Measurements from ENCODE around the gene KDM4E.

DNA sequence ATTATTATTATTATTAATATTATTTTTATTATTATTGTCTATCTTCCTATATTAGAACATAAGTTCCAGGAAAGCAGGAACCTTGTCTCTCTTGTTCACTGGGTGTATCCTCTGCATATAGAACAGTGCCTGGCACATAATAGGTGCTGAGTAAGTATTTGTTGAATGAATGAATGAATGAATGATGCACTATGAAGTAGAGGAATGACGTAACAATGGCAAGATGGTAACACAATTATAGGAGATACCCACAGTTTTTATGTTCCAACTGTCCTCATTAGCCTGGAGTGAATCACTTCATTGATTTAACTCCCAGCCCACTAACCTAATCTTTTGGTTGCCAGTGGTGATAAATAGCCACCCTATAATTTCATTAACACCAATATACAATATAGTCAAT, 49.5 kb upstream of the KDM4E start:
- no peak for TF ChIP-seq CTCF (IDR thresholded peaks at IDR 0.05)
- TF ChIP-seq POLR2A (IDR thresholded peaks at IDR 0.05): no peak
